HG02840 (cell line): ENCODE data around the gene SESN1.

Experiments used
- ATAC-seq: cut with Tn5 transposase; IDR thresholded peaks from one replicate; pipeline ENCODE4 v1.9.1; 2021; ENCODE audit warnings: mild to moderate bottlenecking, moderate library complexity, moderate number of reproducible peaks; ENCODE audit not compliant: unreplicated experiment, low FRiP score

The SESN1 gene

DNA sequence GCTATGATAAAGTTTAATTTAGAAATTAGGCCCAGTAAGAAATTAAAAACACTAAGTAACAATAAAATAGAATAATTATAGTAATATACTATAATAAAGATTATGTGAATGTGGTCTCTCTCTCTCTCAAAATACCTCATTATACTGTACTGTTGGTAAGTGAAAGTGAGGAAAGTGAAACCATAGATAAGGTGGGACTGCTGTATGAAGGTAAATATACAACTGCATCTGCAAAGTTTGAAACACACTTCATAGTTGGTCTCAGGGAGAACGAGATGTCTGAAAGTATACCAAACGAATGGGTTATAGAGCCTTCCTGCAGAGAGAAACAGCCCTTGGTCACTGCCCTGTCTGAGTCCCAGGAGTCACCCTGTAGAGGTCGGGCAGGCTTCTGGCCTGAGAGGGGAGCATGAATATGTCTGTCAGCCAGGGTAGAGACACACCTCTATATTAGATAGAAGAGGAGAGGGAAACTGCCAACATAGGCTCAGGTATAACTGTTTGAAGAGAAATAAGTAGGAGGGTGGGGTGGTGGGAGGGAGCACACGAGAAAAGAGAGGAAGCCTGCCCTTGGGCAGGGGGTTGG, 31.8 kb downstream of the SESN1 start:
- no peak for ATAC-seq

DNA sequence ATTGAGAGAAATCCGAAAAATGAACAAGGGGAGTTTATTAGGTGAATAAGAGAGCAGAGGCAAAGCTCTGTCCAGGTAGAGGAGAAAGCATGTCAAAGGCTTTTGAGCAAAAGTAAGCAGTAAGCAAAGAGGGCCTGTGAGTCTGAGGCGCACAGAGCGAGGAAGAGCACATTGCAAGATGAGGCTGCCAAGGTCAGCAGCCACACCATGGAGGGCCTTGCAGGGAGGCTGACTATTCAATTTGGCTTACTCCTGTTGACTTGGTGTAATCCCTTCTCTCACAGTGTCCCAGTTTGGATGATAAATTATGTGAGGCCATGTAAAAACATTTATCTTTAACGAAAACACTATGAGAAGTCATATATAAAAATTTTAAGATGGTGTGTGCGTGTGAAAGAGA, 32.4 kb downstream of the SESN1 start:
- ATAC-seq: no peak

DNA sequence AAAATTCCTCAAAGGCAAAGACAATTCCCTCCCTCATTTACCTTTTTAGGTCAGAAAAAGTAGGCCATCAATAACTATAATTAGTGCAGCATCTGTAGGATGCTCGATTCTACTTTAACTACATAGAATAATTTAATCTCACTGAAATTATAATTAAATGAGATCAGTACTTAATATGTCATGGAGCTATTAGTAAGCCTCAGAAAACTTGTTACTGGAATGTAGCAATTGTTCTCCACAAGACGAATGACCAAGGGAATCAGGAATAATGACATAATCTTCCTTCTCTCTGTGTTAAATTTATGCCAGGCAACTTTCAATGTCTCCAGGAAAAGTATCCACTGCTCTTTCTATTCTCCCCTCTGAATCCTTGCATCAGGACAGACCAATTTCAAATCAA, 34.1 kb downstream of the SESN1 start:
- ATAC-seq: no peak

DNA sequence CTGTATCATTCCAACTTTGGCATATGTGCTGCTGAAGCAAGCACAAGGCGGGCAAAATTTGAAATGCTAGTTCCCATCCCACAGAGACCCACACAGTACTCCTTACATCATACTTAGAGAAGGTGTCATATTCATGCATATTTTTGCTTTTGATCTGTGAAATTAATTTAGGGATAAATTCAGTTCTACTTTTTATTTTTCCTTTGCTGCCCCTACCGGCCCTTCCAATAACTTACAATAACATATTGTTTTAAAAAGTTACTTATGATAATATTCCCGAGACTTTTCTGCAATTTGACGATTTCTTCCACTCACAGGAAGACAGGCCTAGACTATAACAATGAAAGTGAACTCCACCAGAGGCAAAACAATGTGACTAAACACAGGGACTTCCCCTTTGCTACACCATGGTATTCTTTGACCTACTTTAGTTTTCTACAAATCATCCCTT, 35.0 kb downstream of the SESN1 start:
- no peak for ATAC-seq

DNA sequence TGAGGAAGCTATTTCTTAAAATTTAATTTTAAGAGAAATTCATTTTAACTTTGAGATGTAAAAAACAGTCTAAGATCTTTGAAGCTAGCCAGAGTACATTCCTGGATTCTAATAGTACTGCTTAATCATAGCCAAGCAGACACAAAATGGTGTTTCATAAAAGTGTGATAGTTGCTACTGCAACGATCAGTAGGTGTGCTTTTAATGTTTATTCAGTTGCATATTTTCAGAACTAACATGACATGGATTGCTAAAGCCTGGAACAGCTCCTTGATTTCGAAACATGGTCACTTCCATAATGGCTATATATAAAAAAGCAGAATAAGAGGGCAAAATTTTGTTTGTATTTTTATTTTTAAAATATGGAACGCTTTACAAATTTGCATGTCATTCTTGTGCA, 35.5 kb downstream of the SESN1 start:
- ATAC-seq: no peak

DNA sequence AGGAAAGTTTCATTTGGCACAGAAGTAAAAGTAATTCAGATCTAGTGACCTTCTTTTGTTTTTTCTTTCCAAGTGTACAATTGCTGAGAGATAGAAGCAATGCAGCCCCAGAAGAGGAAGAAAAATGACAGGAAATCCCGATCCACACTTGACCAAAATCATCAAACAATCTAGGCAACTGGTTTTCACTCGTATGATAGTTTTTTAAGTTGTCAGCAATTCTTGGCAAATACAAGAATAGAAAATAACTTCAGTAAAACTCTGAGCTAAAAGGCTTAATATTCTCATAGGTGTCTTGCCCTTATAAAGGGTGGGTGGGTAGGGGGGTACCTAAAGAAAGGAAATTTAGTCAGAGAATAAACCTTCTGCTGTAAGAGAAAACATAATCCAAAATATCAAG, 36.0 kb downstream of the SESN1 start:
- no peak for ATAC-seq

DNA sequence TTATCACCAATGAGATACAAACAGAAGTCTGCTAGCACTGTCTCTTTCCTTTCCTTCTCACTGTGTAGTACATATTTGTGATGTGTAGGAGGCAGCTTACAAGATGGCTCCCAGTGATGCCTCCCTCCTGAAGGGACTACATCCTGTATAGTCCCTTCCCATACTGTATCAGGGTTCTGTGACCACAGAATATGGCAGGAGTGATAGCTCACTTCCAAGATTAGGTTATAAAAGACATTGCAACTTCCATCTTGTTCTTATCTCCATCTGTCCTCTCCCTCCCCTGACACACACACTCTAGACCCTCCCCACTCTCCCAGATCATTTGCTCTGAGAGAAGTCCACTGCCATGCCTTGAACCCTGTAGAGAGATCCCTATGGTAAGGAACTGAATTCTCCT, 38.0 kb downstream of the SESN1 start:
- no peak for ATAC-seq

DNA sequence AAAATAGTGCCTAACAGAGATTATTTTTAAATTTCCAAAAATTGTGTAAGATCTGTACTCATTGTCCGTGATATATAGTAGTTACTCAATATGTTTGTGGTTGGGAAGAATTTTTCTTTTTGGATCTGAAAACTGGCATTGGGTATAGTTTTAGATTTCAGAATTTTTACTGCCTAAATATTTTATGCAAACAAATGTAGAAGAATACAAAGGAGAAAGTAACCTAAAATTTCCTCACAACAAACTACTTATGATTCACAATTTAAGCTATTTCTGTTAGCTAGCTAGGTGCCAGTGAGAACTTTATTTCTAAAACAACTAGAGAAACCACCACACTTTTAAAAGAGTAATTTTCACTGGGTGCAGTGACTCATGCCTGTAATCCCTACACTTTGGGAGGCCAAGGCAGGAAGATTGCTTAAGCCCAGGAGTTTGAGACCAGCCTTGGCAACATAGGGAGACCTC, 38.8 kb downstream of the SESN1 start:
- ATAC-seq: no peak

DNA sequence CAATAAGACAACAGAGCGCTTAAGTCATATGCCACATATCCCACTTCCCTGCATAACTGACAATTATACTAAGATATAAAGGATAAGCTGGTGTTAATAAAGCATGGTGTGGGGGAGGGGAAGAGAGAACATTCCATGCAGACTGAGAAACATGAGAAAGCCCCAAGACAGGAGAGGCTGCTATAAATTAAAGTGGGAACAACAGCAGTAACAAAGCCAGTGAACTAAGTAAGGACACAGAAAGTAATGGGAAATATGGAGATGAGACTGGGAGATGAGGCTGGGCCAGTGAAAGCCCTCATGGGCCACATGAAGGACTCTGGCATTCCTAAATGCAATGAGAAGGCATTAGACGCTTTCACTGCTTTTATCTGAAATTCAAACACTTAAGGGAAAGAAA, 41.3 kb downstream of the SESN1 start:
- no peak for ATAC-seq

DNA sequence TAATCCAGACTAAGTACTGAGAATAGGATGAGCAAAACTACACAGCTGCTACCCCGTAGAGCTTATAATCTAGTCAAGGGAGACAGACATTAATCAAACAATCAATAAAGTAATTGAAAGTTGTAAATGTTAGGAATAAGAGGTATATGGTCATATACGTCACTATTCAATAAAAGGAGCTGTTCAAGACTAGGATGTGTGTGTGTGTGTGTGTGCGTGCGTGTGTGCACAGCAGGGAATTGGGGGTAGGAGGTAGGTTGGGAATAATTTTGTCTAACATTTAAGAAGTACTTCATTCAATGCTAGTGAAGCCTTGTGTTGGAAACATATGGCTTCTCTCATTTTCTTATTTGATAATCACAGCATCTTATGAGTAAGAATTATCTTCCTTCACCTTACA, 41.8 kb downstream of the SESN1 start:
- no peak for ATAC-seq

DNA sequence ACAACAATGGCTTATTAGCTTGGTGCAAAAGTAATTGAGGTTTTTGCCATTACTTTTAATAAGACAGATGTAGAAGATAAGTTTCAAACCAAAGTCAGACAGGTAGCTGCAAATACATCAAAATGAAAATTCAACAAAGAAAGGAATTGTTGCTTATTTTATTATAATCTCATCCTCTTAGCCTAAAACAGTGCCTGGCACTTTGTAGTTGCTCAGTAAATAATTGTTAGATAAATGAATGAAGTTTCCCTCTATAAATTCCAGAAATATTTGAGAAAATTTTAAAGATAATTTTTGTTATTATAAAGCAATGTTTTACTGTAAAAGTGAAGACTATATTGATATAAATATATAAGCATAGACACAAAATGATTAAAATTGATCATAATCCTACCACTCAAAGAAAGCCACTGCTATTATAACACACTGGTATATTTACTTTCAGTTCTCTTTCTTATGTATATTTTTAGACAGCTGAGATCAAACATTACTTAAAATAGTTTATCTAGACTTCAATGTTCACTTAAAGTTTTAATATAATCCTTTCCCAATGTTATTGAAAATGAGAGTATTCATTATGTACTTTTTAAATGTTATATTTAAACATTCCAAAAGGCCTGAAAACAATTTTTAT, 42.5 kb downstream of the SESN1 start:
- no peak for ATAC-seq

DNA sequence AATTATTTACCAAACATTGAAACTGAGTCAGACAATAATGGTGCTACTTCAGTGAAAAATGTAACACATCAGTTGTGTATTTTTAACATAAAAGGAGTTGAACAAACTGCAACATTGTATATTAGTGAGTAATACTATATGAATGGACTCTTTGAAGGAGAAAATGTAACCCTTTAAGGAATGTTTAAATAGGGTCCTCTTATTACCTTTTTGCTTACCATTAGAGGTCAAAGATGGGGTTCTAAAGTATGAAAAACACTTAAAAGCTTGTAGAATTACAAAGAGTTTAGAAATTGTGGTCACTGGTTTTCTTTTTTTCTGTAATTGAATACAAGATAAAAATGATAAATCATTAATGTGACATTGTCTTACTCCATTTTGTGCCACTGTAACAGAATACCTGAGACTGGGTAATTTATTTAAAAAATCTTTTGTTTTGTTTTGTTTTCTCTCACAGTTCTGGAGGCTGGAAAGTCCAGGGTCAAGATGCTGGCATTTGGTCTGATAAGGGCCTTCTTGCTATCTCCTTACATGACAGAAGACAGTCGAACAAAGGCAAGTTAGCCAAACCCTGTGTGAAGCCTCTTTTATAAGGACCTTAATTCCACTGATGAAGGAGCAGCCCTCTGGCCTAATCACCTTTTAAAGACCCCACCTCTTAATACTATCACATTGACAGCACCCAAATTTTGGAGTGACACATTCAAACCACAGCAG, 43.2 kb downstream of the SESN1 start:
- no peak for ATAC-seq

DNA sequence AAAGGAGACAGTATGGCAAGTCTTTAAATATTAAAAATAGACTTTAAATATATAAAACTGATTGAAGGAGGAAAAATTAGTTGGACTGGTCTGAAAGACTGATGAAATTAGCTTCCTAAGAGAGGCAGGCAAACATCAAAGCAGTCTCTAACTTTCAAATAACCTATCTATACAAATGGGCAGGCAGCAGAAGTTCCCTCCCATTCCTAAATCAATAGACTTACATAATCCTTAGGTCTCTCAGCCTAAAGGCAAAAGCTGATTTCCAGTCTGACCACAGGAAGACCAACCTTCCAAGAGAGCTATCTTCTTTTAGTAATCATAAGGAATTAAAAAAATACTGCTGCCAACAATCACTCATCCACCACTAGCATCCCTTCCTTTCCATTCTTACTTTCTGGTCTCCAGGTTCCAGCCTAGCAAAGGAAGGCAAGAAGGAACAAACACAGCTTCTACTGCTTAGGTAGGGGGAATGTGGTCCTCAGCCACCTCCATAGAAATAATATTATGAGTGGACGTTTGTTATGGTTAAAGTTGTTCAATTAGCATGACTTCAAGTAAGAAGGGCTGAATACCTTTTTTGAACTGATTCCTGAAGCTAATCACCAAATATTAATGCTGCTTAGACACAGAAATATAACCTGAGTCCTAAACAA, 44.1 kb downstream of the SESN1 start:
- ATAC-seq: no peak

DNA sequence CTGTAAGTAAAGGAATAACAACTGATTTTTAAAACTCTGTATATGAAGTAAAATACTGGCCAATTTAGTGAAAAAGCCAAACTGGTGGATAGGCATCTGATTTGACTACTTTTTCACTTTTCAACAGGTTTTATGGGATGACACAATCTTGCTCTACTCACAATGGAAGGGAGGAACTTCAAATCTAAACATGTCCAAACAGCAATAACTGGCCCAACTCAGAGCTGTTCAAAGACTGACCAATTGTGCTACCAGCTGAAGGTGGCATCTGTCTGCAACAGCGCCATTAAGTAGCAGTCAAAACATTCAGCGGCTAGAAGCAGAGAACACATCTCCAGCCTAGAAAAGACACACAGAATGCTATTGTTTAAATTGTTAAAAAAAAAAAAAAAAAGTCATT, 44.6 kb downstream of the SESN1 start:
- ATAC-seq: no peak

DNA sequence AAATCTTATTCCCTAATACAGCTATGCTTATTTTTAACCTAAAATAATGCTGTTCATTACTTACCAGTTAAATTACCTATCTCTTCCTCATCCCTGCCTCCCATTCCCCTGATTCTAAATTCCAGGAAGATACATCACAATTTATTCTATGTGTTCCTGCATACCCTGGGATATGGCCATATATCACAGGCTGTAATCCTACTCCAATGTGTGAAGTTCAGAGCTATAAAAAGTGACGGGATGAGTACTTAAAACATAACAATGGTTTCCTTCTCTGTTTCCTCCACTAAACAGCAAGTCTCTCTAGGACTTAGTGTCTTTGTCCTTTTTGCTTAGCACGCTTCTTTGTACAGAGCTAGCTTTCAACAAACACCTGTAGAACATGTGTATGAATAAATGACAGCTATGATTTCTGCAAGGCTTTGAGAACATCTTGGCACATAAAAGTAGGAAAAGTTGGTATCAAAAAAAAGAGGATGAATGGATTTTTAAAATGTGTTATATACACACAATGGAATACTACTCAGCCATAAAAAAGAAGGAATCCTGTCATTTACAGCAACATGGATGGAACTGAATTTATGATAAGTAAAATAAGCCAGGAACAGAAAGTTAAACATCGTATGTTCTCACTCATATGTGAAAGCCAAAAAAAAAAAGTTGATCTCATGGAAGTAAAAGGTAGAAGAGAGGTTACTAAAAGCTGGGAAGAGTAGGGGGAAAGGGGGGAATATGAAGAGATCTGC, 45.8 kb downstream of the SESN1 start:
- no peak for ATAC-seq

DNA sequence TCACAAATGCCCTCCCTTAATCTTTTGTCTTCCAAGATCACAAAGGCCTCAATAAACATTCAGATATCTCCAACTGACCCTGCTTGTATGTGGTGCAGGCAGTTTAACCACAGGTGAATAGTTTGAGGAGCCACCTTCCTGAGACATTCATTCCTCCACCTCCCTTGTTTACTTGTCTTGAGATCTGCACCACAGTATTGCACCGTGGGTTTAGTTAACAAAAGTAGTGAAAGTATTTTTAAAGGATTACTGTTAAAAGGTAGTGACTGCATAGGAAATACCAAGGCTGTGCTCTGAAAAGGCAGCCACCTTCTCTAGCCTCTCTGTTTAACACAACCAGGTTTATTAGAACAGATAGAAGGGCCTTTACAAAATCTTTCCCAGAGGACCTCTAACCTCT, 46.5 kb downstream of the SESN1 start:
- no peak for ATAC-seq

DNA sequence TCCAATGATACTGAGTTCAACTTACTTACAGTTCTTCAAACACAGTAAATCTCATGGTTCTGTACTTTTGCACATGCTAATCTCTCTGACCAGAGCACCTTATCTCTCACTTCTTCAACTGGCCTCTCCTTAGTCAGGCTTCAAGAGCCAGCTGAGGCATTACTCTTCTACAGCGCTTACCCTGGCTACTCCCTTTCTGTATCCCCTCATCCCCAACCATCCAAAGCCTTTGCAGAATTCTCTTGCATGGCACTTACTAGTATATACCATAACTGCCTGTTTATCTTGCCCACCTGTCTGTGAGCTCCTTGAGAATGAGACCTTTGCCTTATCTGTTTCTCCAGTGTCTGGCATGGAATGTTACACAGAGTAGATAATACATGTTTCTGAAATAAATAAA, 49.2 kb downstream of the SESN1 start:
- no peak for ATAC-seq

DNA sequence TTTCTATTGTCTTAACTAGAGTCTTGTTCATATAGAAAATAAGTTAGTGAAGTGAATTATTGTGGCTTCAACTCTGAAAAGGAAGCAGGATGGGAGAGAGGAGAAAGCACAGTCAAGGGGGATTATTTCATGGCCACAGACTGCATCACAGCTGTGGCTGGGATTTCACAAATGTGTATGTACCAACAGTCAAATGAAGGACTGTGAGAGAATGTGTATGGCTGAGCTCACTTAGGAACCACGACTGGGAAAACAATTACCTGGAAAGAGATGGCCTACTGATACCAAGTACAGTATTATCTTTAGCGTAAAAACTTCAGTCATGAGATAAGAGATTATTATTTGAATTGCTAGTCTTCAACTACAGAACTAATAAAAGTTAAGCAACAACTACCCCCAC, 54.9 kb downstream of the SESN1 start:
- no peak for ATAC-seq

DNA sequence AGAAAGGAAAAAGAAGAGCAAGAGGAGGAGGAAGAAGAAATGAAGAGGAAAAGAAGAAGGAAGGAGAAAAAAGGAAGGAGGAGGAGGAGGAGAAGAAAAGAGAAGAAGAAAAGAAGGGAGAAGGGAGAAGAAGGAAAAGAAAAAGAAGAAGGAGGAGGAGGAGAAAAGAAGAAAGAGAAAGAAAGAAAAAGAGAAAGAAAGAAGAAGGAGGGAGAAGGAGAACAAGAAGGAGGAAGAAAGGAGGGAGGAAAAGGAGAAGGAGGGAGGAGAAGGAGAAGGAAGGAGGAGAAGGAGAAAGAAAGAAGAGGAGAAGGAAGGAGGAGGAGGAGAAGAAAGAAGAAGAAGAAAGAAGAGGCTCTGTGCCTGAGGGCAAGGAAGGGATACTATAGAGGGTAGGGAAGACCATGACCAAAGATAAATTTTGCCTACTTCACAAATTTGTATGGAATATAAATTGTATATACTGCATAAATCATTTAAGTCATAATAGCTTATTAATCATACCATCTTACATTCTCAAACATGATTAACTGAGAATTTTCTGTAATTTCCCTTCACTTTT, 55.7 kb downstream of the SESN1 start:
- ATAC-seq: no peak

DNA sequence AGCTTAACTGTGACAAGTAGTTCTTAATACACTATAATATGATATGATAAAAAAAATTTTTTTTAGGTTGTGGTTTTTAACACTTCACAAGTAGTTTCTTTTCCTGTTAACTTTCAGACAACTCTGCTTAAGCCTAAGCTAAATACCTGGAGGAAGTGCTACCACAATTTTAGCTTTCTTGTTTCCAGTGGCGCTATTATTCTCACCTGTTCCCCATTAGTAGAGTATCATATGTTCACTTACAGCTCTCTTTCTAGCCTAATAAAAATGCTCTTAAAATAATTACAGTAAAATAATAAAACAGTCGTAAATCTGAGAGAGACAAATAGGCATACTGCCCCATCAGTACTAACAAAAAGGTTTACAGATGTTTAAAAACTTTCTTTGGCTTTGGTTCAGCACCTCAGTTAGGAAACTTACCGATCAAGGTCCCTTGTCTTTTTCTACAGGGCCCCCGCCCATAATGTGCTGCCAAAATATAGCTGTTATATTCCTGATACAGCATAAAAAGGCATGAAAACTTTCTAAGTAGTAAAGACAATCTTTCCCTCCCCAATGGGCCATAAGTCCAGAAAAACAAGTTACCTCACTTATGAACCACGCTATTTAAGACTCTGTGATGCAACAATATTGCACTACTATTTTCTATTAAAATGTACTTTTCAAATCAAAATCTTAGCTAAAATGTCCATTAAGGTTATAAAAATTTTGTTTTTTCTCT, 57.9 kb downstream of the SESN1 start:
- ATAC-seq: no peak
